GM12878 (cell line): ENCODE results near the gene IFI30. TPM values are rescaled to one million over a fixed set of nuclear protein-coding genes. Genes with fewer than 3 reads are reported as not detected.

ENCODE experiments used
- ATAC-seq: fragments of 200-7000 bp; cut with Tn5 transposase; 3 replicates; pipeline ENCODE4 v1.9.1; 2020; ENCODE audit warnings: mild to moderate bottlenecking, moderate library complexity
- BruUV-seq: library from RNA; stranded (reverse); fragments of 400-500 nt; replicated peaks from 2 replicates; lab custom pipeline; 2021; lab: Mats Ljungman, UMichigan
- CTCF ChIA-PET: fragments of 300-600 bp; sonication (Branson Sonifier 250); formaldehyde crosslinking; extraction: SDS; loops from one replicate; lab custom pipeline; 2021; ENCODE audit warnings: inconsistent platforms; lab: Yijun Ruan, JAX
- POLR2A ChIA-PET: fragments of 350-600 bp; formaldehyde crosslinking; extraction: SDS; loops from one replicate; lab custom pipeline; 2021; ENCODE audit warnings: inconsistent platforms; lab: Charles Lee
- RAD21 ChIA-PET: fragments of 300-600 bp; sonication (Branson Sonifier 250); formaldehyde crosslinking; loops from one replicate; lab custom pipeline; 2023; ENCODE audit warnings: antibody characterized with exemption; ENCODE audit not compliant: unreplicated experiment; lab: Charles Lee
- SMC1A ChIA-PET: fragments of 300-600 bp; sonication (Branson Sonifier 250); formaldehyde crosslinking; loops from one replicate; lab custom pipeline; 2023; ENCODE audit not compliant: unreplicated experiment, uncharacterized antibody; lab: Charles Lee
- DNase-seq: peaks from one replicate; pipeline ENCODE4 v3.0.0-alpha.2; 2011; ENCODE audit warnings: low read depth, low spot score
- FAIRE-seq: peaks from 3 replicates; lab custom pipeline; 2011; peaks lifted over from hg19 to GRCh38; lab: Jason Lieb, UNC
- H2AFZ ChIP-seq: 2 replicates; pipeline ENCODE4 v1.6.0; 2011; ENCODE audit warnings: low read depth, low read length, control low read depth; ENCODE audit not compliant: control insufficient read depth
- H3K27ac ChIP-seq: 2 replicates; pipeline ENCODE4 v1.5.1; 2011; ENCODE audit warnings: control low read depth; ENCODE audit not compliant: control insufficient read depth, insufficient read depth
- H3K27me3 ChIP-seq, 2 experiments: replicated peaks in 1 of 2; 2 replicates each; pipeline versions ENCODE4 v1.6.0 to v1.6.1; 2011; ENCODE audit warnings: low read length in 1 of 2; ENCODE audit not compliant: control insufficient read depth in 2 of 2, insufficient read depth in 2 of 2
- H3K36me3 ChIP-seq, 2 experiments: 2 replicates each; pipeline ENCODE4 v1.5.1; 2011; ENCODE audit warnings: low read length in 1 of 2; ENCODE audit not compliant: control insufficient read depth in 2 of 2, insufficient read depth in 2 of 2
- H3K4me1 ChIP-seq: 2 replicates; pipeline ENCODE4 v1.6.1; 2011; ENCODE audit warnings: mild to moderate bottlenecking, low read length, moderate library complexity, mixed read lengths; ENCODE audit not compliant: control insufficient read depth, insufficient read depth
- H3K4me2 ChIP-seq: 2 replicates; pipeline ENCODE4 v1.6.0; 2011; ENCODE audit warnings: control low read depth; ENCODE audit not compliant: control insufficient read depth, insufficient read depth
- H3K4me3 ChIP-seq: fragments of 200-600 bp; sonication (generic); 2 replicates; pipeline ENCODE4 v1.5.1; 2016
- H3K79me2 ChIP-seq: 2 replicates; pipeline ENCODE4 v1.6.0; 2011; ENCODE audit warnings: low read length; ENCODE audit not compliant: control insufficient read depth, insufficient read depth
- H3K9ac ChIP-seq: 2 replicates; pipeline ENCODE4 v1.8.0; 2011; ENCODE audit warnings: low read length, control low read depth, mixed read lengths; ENCODE audit not compliant: control insufficient read depth, insufficient read depth
- H3K9me3 ChIP-seq: replicated peaks from 3 replicates; pipeline ENCODE4 v1.5.1; 2011; ENCODE audit warnings: mild to moderate bottlenecking, low read length; ENCODE audit not compliant: control insufficient read depth, insufficient read depth
- H4K20me1 ChIP-seq: 2 replicates; pipeline ENCODE4 v1.6.0; 2011; ENCODE audit not compliant: control insufficient read depth, insufficient read depth
- CHD1 ChIP-seq: IDR thresholded peaks from 2 replicates; pipeline ENCODE4 v1.6.1; 2012; ENCODE audit warnings: low read depth, low read length, improper control_type of control experiment
- RCOR1 ChIP-seq: conservative IDR thresholded peaks from 2 replicates; pipeline ENCODE4 v1.6.1; 2012; ENCODE audit warnings: low read depth, low read length, improper control_type of control experiment
- YY1 ChIP-seq: IDR thresholded peaks from 2 replicates; pipeline ENCODE4 v1.6.1; 2011; ENCODE audit warnings: low read depth, mild to moderate bottlenecking, low read length
- ZBTB40 ChIP-seq: fragments of 450-650 bp; IDR thresholded peaks from 2 replicates; pipeline ENCODE4 v1.6.1; 2016; ENCODE audit warnings: mild to moderate bottlenecking, moderate library complexity, borderline replicate concordance
- WGBS: methylation state at CpG from one replicate; pipeline ENCODE4 v1.1.6; 2016; ENCODE audit warnings: low lambda C conversion rate; ENCODE audit not compliant: insufficient replicate concordance, insufficient coverage; ENCODE audit errors: missing lambda C conversion rate; 5-methylcytosine and 5-hydroxymethylcytosine counted together
- in situ Hi-C: fragments of 300-500 bp; cut with MboI; formaldehyde crosslinking; loops from 9 replicates; pipeline ENCODE4 v1.14.3; 2018; ENCODE audit warnings: mixed read lengths
- intact Hi-C: fragments of 100-400 bp; cut with micrococcal nuclease; formaldehyde crosslinking; loops from one replicate; pipeline ENCODE4 v1.14.2; 2022; ENCODE audit not compliant: unreplicated experiment
- polyA plus RNA-seq, 11 experiments: library from polyadenylated mRNA; depleted of rRNA in 4 of 11; unstranded in 6 of 11; stranded (reverse) in 5 of 11; fragments of >200 nt; fragmentation: Nextera tagmentation in 4 of 11; fragmentation: Illumina TruSeq in 1 of 11; extraction: Ambion mirVana in 4 of 11; extraction: Trizol in 1 of 11; gene quantifications; 1 replicate in 1 of 11; 2 replicates in 10 of 11; pipeline versions ENCODE4 v1.2.1 to v1.2.3, GENCODE V29; 2011 to 2016; ENCODE audit warnings: inconsistent platforms in 2 of 11, missing spikeins in 2 of 11, low read depth in 1 of 11
- total RNA-seq, 4 experiments: library from RNA; depleted of rRNA in 3 of 4; stranded (reverse); fragments of >200 nt in 3 of 4; fragmentation: Illumina TruSeq in 1 of 4; extraction: Trizol in 1 of 4; gene quantifications; 2 replicates each; pipeline versions ENCODE4 v1.2.1 to v1.2.3, GENCODE V29; 2013 to 2021
- TF ChIP-seq, protein P1 (sequence below): fragments of 450-650 bp; IDR thresholded peaks from 2 replicates; pipeline ENCODE4 v1.6.1; 2016; ENCODE audit warnings: mild to moderate bottlenecking
- TF ChIP-seq, protein P2 (sequence below): fragments of 450-650 bp; formaldehyde crosslinking; IDR thresholded peaks from 2 replicates; pipeline ENCODE4 v1.4.0; 2022; ENCODE audit warnings: mild to moderate bottlenecking, moderate library complexity

The IFI30 gene
- total and polyA plus RNA-seq, 10 of the 15 experiments (the other 5 are each of a cell fraction or from before 2014, with no cell fraction given) = 221 to 1,112 (median 451) TPM

- RAD21 ChIA-PET = interaction anchor here (0.7 to 1.1 kb wide), 3 partner anchors 9 to 191 kb away, joined by 3 read pairs; no protein-coding TSS in a partner anchor
- Histone ChIP-seq H3K27ac (no peak overlapping the region), H3K79me2 (no peaks in the 10 kb centered on the region), H3K36me3 (no peaks in the 10 kb centered on the region), H3K4me2 (no peak overlapping the region), H3K4me3 (no peak overlapping the region), H3K9me3 (no peaks in the 10 kb centered on the region), H3K4me1 (no peaks in the 10 kb centered on the region), H3K27me3 (peaks cover 0 to 1% of the 10 kb centered on the region in 2 experiments; a peak in 2 of 4 replicates), H4K20me1 (no peaks in the 10 kb centered on the region), H2AFZ (no peak overlapping the region), H3K9ac (no peak overlapping the region)
- FAIRE-seq = no peak
- intact Hi-C loops = no loop called here
- POLR2A ChIA-PET = interaction anchor here (0.7 to 1.4 kb wide), 2 partner anchors 8 to 11 kb away, joined by 3 to 4 read pairs; partner anchors contain the start of gene RAB3A
- SMC1A ChIA-PET = no interaction called here
- TF ChIP-seq RCOR1 = no peak
- TF ChIP-seq, protein P1, sequence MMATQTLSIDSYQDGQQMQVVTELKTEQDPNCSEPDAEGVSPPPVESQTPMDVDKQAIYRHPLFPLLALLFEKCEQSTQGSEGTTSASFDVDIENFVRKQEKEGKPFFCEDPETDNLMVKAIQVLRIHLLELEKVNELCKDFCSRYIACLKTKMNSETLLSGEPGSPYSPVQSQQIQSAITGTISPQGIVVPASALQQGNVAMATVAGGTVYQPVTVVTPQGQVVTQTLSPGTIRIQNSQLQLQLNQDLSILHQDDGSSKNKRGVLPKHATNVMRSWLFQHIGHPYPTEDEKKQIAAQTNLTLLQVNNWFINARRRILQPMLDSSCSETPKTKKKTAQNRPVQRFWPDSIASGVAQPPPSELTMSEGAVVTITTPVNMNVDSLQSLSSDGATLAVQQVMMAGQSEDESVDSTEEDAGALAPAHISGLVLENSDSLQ = peak; percentile 65; the same call in 1 of the 2 replicates
- no peak for ATAC-seq
- no peak for DNase-seq
- WGBS = 24% methylated on average over 7 of the region's 7 CpGs
- no TSS peak for BruUV-seq
- CTCF ChIA-PET = interaction anchor here (1.8 kb wide), 1 partner anchor 37 kb away, joined by 6 read pairs; no protein-coding TSS in a partner anchor
- in situ Hi-C loops = no loop called here
Measured at GRCh38 chr19:18214779-18215433, 41.3 kb downstream of the IFI30 start.

GRCh38 chr19:18216789-18217188, 43.2 kb downstream of the IFI30 start:
- Histone ChIP-seq H3K4me1 (no peaks in the 10 kb centered on the region), H3K9me3 (no peaks in the 10 kb centered on the region), H3K9ac (no peak overlapping the region), H3K27me3 (peaks cover 0 to 4% of the 10 kb centered on the region in 2 experiments; a peak in 2 of 4 replicates), H3K79me2 (no peaks in the 10 kb centered on the region), H3K4me2 (no peak overlapping the region), H2AFZ (no peak overlapping the region), H3K4me3 (no peak overlapping the region), H3K27ac (no peak overlapping the region), H4K20me1 (no peaks in the 10 kb centered on the region), H3K36me3 (no peaks in the 10 kb centered on the region)
- POLR2A ChIA-PET = interaction anchor here (0.5 to 0.6 kb wide), 2 partner anchors 29 to 161 kb away, joined by 4 read pairs; no protein-coding TSS in a partner anchor
- RAD21 ChIA-PET = interaction anchor here (0.7 kb wide), 1 partner anchor 37 kb away, joined by 3 read pairs; no protein-coding TSS in a partner anchor
- ATAC-seq (no peak), DNase-seq (no peak), FAIRE-seq (no peak)
- no TSS peak for BruUV-seq
- intact Hi-C loops (no loop called here), in situ Hi-C loops (no loop called here)
- SMC1A ChIA-PET = no interaction called here
- 84% methylated on average over 8 of the region's 8 CpGs for WGBS
- CTCF ChIA-PET = interaction anchor here (0.9 kb wide), 1 partner anchor 35 kb away, joined by 5 read pairs; no protein-coding TSS in a partner anchor
- TF ChIP-seq YY1 = no peak
- TF ChIP-seq, protein P2, sequence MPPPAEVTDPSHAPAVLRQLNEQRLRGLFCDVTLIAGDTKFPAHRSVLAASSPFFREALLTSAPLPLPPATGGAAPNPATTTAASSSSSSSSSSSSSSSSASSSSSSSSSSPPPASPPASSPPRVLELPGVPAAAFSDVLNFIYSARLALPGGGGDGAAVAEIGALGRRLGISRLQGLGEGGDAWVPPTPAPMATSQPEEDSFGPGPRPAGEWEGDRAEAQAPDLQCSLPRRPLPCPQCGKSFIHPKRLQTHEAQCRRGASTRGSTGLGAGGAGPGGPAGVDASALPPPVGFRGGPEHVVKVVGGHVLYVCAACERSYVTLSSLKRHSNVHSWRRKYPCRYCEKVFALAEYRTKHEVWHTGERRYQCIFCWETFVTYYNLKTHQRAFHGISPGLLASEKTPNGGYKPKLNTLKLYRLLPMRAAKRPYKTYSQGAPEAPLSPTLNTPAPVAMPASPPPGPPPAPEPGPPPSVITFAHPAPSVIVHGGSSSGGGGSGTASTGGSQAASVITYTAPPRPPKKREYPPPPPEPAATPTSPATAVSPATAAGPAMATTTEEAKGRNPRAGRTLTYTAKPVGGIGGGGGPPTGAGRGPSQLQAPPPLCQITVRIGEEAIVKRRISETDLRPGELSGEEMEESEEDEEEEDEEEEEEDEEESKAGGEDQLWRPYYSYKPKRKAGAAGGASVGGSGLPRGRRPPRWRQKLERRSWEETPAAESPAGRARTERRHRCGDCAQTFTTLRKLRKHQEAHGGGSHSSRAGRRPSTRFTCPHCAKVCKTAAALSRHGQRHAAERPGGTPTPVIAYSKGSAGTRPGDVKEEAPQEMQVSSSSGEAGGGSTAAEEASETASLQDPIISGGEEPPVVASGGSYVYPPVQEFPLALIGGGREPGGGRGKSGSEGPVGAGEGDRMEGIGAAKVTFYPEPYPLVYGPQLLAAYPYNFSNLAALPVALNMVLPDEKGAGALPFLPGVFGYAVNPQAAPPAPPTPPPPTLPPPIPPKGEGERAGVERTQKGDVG (CRISPR knock-in tag) = no peak
- no peak for TF ChIP-seq ZBTB40
- TF ChIP-seq CHD1 = no peak
